HEK293T (cell line): Measurements from ENCODE around the gene PEX14.

Source experiments
- CTCF ChIA-PET: fragments of 350-600 bp; formaldehyde crosslinking; extraction: SDS; loops from one replicate; lab custom pipeline; 2021; ENCODE audit warnings: antibody characterized with exemption, inconsistent platforms; lab: Yijun Ruan, JAX
- POLR2A ChIA-PET: fragments of 350-600 bp; formaldehyde crosslinking; extraction: SDS; loops from one replicate; lab custom pipeline; 2020; ENCODE audit warnings: antibody characterized with exemption, inconsistent platforms; lab: Yijun Ruan, JAX
- DNase-seq: peaks from one replicate; pipeline ENCODE4 v3.0.0; 2012; ENCODE audit warnings: mixed read lengths; ENCODE audit errors: extremely low spot score
- ARNT ChIP-seq: fragments of 450-650 bp; IDR thresholded peaks from 2 replicates; pipeline ENCODE4 v1.6.1; 2017; ENCODE audit warnings: mild to moderate bottlenecking
- BHLHE40 ChIP-seq: fragments of 450-650 bp; IDR thresholded peaks from 2 replicates; pipeline ENCODE4 v1.6.1; 2016; ENCODE audit warnings: mild to moderate bottlenecking, moderate library complexity, borderline replicate concordance
- CTBP1 ChIP-seq: fragments of 450-650 bp; IDR thresholded peaks from 2 replicates; pipeline ENCODE4 v1.6.1; 2016; ENCODE audit warnings: borderline replicate concordance
- ELF4 ChIP-seq: fragments of 450-650 bp; IDR thresholded peaks from 2 replicates; pipeline ENCODE4 v1.6.1; 2017; ENCODE audit warnings: antibody characterized with exemption
- FOXA1 ChIP-seq: fragments of 450-650 bp; IDR thresholded peaks from 2 replicates; pipeline ENCODE4 v1.6.1; 2016; ENCODE audit warnings: mild to moderate bottlenecking
- FOXK2 ChIP-seq: fragments of 450-650 bp; IDR thresholded peaks from 2 replicates; pipeline ENCODE4 v1.6.1; 2016; ENCODE audit warnings: mild to moderate bottlenecking
- FOXM1 ChIP-seq: fragments of 450-650 bp; IDR thresholded peaks from 2 replicates; pipeline ENCODE4 v1.6.1; 2017; ENCODE audit warnings: mild to moderate bottlenecking, borderline replicate concordance
- HDGF ChIP-seq: fragments of 450-650 bp; IDR thresholded peaks from 2 replicates; pipeline ENCODE4 v1.6.1; 2017; ENCODE audit warnings: antibody characterized with exemption, borderline replicate concordance
- L3MBTL2 ChIP-seq: fragments of 450-650 bp; conservative IDR thresholded peaks from 2 replicates; pipeline ENCODE4 v1.6.1; 2016; ENCODE audit warnings: mild to moderate bottlenecking
- LEF1 ChIP-seq: fragments of 450-650 bp; IDR thresholded peaks from 2 replicates; pipeline ENCODE4 v1.6.1; 2017; ENCODE audit warnings: mild to moderate bottlenecking, borderline replicate concordance
- NFRKB ChIP-seq: fragments of 450-650 bp; IDR thresholded peaks from 2 replicates; pipeline ENCODE4 v1.6.1; 2016; ENCODE audit warnings: mild to moderate bottlenecking, moderate library complexity
- PKNOX1 ChIP-seq: fragments of 450-650 bp; IDR thresholded peaks from 2 replicates; pipeline ENCODE4 v1.6.1; 2016
- SP1 ChIP-seq: fragments of 450-650 bp; IDR thresholded peaks from 2 replicates; pipeline ENCODE4 v1.6.1; 2017
- SUZ12 ChIP-seq: fragments of 450-650 bp; IDR thresholded peaks from 2 replicates; pipeline ENCODE4 v1.6.1; 2016; ENCODE audit warnings: mild to moderate bottlenecking
- TARDBP ChIP-seq: fragments of 450-650 bp; IDR thresholded peaks from 2 replicates; pipeline ENCODE4 v1.6.1; 2016
- ZNF384 ChIP-seq: fragments of 450-650 bp; IDR thresholded peaks from 2 replicates; pipeline ENCODE4 v1.6.1; 2016

Gene PEX14

GRCh38 chr1:10536133-10536770, 61.5 kb downstream of the PEX14 start:
- no peak for TF ChIP-seq L3MBTL2
- TF ChIP-seq FOXK2: no peak
- TF ChIP-seq BHLHE40: no peak
- no peak for TF ChIP-seq TARDBP
- TF ChIP-seq NFRKB: no peak
- no peak for TF ChIP-seq ELF4
- no peak for TF ChIP-seq FOXA1
- no peak for TF ChIP-seq ARNT
- no peak for TF ChIP-seq HDGF
- no peak for TF ChIP-seq CTBP1
- TF ChIP-seq SUZ12: no peak
- no peak for TF ChIP-seq SP1
- no peak for TF ChIP-seq LEF1
- no peak for TF ChIP-seq FOXM1
- no peak for TF ChIP-seq PKNOX1
- no peak for TF ChIP-seq ZNF384
- no peak for DNase-seq
- ChIA-PET POLR2A (interaction anchor here (1.1 kb wide), 1 partner anchor 17 kb away, joined by 3 read pairs; no protein-coding TSS in a partner anchor), CTCF (interaction anchor here (1.0 to 1.2 kb wide), 3 partner anchors 8 to 374 kb away, joined by 3 to 5 read pairs (median 3); no protein-coding TSS in a partner anchor)

- CTCF ChIA-PET: interaction anchor here (0.7 to 1.2 kb wide), 3 partner anchors 9 to 257 kb away, joined by 3 to 5 read pairs (median 3); no protein-coding TSS in a partner anchor
- POLR2A ChIA-PET: interaction anchor here (1.1 kb wide), 1 partner anchor 16 kb away, joined by 3 read pairs; no protein-coding TSS in a partner anchor
- TF ChIP-seq TARDBP (no peak), CTBP1 (no peak), ARNT (no peak), PKNOX1 (0 out of 2 replicates have a peak, but pooled peaks have one; percentile 16)
- peak; percentile 57 for DNase-seq
Observed at GRCh38 chr1:10537082-10537766, 62.5 kb downstream of the PEX14 start.

- TF ChIP-seq FOXM1 (no peak), LEF1 (no peak), FOXK2 (no peak), ZNF384 (no peak), SUZ12 (no peak), FOXA1 (no peak), ELF4 (no peak), ARNT (no peak), L3MBTL2 (no peak), HDGF (no peak), SP1 (no peak), NFRKB (no peak), TARDBP (no peak), PKNOX1 (no peak), BHLHE40 (no peak), CTBP1 (no peak)
- CTCF ChIA-PET: no interaction called here
- DNase-seq: no peak
- POLR2A ChIA-PET: no interaction called here
Observed at GRCh38 chr1:10538646-10539355, 64.1 kb downstream of the PEX14 start.

GRCh38 chr1:10539411-10540043, 64.8 kb downstream of the PEX14 start:
- no peak for DNase-seq
- ChIA-PET CTCF (no interaction called here), POLR2A (no interaction called here)
- TF ChIP-seq PKNOX1 (no peak), BHLHE40 (no peak), LEF1 (no peak), FOXA1 (no peak), CTBP1 (no peak), SP1 (no peak), SUZ12 (no peak), L3MBTL2 (no peak)
